Ovary (tissue), 9 donors: ENCODE data around the gene RASSF5. TPM values are rescaled to one million over a fixed set of nuclear protein-coding genes. Genes with fewer than 3 reads are reported as not detected.

Experiments
- DNase-seq, 5 donors: peaks; one replicate each; pipeline ENCODE4 v3.0.0-alpha.2; 2019 to 2020
- H3K27ac ChIP-seq, 2 donors: fragments of 200-600 bp; one replicate each; pipeline versions ENCODE4 v1.5.1 to v1.8.0; 2019 to 2022
- H3K27me3 ChIP-seq: fragments of 200-600 bp; one replicate; pipeline ENCODE4 v1.8.0; 2022
- H3K36me3 ChIP-seq: fragments of 200-600 bp; sonication (generic); one replicate; pipeline ENCODE4 v1.5.1; 2019
- H3K4me1 ChIP-seq: one replicate; pipeline ENCODE4 v1.8.1; 2013; ENCODE audit warnings: mild to moderate bottlenecking, moderate library complexity; ENCODE audit not compliant: insufficient read depth
- H3K4me3 ChIP-seq: fragments of 200-600 bp; sonication (generic); one replicate; pipeline ENCODE4 v1.5.1; 2017
- H3K9me3 ChIP-seq, 2 donors: fragments of 200-600 bp in 1 of 2; sonication (generic) in 1 of 2; one replicate each; pipeline versions ENCODE4 v1.5.1 to v1.8.1; 2013 to 2019; ENCODE audit warnings: mild to moderate bottlenecking in 1 of 2, moderate library complexity in 1 of 2
- EP300 ChIP-seq: sonication (generic); formaldehyde crosslinking; IDR thresholded peaks from one replicate; pipeline ENCODE4 v1.6.1; 2017; ENCODE audit warnings: antibody characterized with exemption
- POLR2A ChIP-seq: fragments of 450-650 bp; IDR thresholded peaks from one replicate; pipeline ENCODE4 v1.6.1; 2017; ENCODE audit warnings: antibody characterized with exemption, mild to moderate bottlenecking, moderate library complexity
- WGBS, 3 donors: extraction: QIAGEN DNeasy Blood & Tissue Kit in 1 of 3; methylation state at CpG; one replicate each; pipeline versions ENCODE4 v1.1.5 to v1.1.7; 2013 to 2017; 5-methylcytosine and 5-hydroxymethylcytosine counted together
- intact Hi-C, 4 donors: fragments of 100-400 bp; cut with DNase I; formaldehyde crosslinking; loops; one replicate each; pipeline versions ENCODE4 v1.11.0 to v1.15.1; 2022 to 2023
- polyA plus RNA-seq, 2 donors: library from polyadenylated mRNA; stranded (reverse); fragments of 200-250 nt in 1 of 2; fragments of 350-450 nt in 1 of 2; fragmentation: Illumina TruSeq in 1 of 2; extraction: RNeasy Lipid Tissue Mini Kit (QIAGEN cat#74804) in 1 of 2; gene quantifications; one replicate each; pipeline ENCODE4 v1.2.3, GENCODE V29; 2013 to 2014
- total RNA-seq, 7 donors: library from RNA; depleted of rRNA in 2 of 7; stranded (reverse); fragments of >200 nt in 2 of 7; fragmentation: NEBNext Ultra II Directional in 3 of 7; extraction: Animal tissue kit (Norgen Biotek cat#: 25700) in 3 of 7; gene quantifications; one replicate each; pipeline versions ENCODE4 v1.1.0 to v1.2.4, GENCODE V29; 2016 to 2023
- TF ChIP-seq, protein P1 (sequence below), 3 donors: fragments of 450-650 bp in 2 of 3; fragments of 200-600 bp in 1 of 3; IDR thresholded peaks; one replicate each; pipeline versions ENCODE4 v1.5.1 to v1.8.0; 2016 to 2022; ENCODE audit warnings: antibody characterized with exemption in 3 of 3, mild to moderate bottlenecking in 1 of 3
- donor health status: DM: no; HTN: no; CAD: no; lungs with moderate emphysema.
- donor health status: DM: no; HTN: no; CAD: no.
- donor health status: Bipolar disorder and iron deficiency.
- donor health status: DM: yes; HTN: yes; CAD: no.
- donor health status: DM: no; HTN: no; CAD: no.
- donor health status: DM: yes; HTN: yes; CAD: no.

RASSF5 gene
- total and polyA plus RNA-seq, 9 donors, result 1.8 to 11.8 (median 5.3) TPM

DNA sequence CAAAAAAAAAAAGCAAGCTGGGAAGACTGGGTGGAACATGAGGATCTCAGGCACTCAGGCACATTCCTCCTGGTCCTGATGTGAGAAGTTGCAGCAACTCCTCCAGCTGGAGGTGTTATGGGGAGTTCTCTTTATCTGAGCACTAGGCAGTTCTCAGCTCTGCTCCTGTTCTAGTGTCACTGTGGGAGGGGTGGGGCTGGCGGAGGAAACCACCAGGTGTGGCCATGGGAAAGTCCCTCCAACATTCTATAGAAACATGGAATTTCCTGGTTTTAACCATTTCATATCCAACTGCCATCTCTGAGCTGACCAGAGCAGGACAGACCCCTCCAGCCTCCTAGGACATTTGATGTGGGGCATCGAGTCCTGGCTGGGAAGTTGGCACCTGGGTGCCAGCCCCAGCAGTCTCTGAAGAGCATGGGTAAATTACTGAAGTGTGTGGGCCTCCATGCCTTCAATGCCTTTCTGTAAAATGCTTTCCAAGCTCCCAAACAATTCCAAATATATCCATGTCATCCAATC lies 37.9 kb upstream of the RASSF5 start:
- Histone ChIP-seq H3K4me1 (peaks cover 9% of the 10 kb centered on the region), H3K36me3 (no peaks in the 10 kb centered on the region), H3K4me3 (no peak overlapping the region), H3K27ac (no peak overlapping the region), H3K9me3 (no peaks in the 10 kb centered on the region), H3K27me3 (no peaks in the 10 kb centered on the region)
- DNase-seq, result no peak
- TF ChIP-seq, protein P1, sequence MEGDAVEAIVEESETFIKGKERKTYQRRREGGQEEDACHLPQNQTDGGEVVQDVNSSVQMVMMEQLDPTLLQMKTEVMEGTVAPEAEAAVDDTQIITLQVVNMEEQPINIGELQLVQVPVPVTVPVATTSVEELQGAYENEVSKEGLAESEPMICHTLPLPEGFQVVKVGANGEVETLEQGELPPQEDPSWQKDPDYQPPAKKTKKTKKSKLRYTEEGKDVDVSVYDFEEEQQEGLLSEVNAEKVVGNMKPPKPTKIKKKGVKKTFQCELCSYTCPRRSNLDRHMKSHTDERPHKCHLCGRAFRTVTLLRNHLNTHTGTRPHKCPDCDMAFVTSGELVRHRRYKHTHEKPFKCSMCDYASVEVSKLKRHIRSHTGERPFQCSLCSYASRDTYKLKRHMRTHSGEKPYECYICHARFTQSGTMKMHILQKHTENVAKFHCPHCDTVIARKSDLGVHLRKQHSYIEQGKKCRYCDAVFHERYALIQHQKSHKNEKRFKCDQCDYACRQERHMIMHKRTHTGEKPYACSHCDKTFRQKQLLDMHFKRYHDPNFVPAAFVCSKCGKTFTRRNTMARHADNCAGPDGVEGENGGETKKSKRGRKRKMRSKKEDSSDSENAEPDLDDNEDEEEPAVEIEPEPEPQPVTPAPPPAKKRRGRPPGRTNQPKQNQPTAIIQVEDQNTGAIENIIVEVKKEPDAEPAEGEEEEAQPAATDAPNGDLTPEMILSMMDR (IDR thresholded peaks at IDR 0.05), result no peak
- 51 to 63% (median 54%) methylated on average over 2 of the region's 2 CpGs for WGBS, 3 donors
- intact Hi-C loops, result no loop called here

DNA sequence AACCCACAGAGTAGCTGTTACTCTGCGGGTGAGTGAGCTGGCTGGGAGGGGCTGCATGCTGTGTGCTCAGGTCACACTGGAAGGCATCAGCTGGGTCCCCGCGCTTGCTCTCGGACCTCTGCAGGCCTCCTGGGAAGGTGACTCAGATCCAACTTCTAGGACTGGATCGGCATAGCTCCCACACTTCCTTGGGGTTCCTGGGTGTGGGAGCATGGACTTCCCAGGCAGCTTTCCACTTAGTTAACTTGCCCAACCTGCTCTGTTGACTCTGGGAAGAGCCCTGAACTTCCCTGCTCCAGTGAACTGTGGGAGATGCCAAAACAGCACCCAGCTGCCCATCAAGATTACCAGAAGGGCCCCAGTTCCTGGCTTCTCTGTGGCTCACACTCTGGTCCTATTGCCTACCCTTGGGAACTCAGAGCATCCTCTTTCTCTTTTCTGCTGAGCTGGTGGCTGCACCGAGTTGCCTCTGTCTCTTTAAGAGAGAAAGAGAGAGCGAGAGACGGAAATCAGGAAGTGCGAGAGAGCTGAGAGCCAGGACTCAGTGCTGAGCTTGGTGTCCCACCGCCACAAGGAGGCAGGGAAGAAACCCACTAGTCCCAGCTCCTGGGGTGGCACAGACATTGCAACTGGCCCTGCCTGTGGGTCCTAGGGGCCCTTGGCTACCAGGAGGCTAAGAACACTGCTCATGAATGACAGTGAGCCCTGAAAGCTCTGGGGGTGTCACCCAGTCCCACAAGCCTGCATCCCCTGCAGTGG lies 37.2 kb upstream of the RASSF5 start, which contains the start of gene IKBKE:
IKBKE (plus strand) TSS at position 544 of the 759 bp plus-strand sequence. CDS start 2,752 bp downstream, outside the sequence.
- Histone ChIP-seq H3K4me3 (peak within 1 kb of the TSS; percentile 47), H3K36me3 (no peaks in the 10 kb centered on the region), H3K27me3 (no peaks in the 10 kb centered on the region), H3K27ac (no peak within 1 kb of the TSS), H3K9me3 (no peaks in the 10 kb centered on the region), H3K4me1 (peaks cover 9% of the 10 kb centered on the region)
- peak in 3 of 5 donors; percentile 30 to 55 (median 46) for DNase-seq
- TF ChIP-seq, protein P1 (IDR thresholded peaks at IDR 0.05), result no peak
- TF ChIP-seq EP300 (no peak), POLR2A (no peak)
- intact Hi-C loops, result loop anchor here in 2 of 4 donors (10.0 kb wide), 1 partner anchor 445 kb away; no protein-coding TSS in a partner anchor
- WGBS, 3 donors, result 12 to 19% (median 12%) methylated on average over 10 of the region's 10 CpGs

DNA sequence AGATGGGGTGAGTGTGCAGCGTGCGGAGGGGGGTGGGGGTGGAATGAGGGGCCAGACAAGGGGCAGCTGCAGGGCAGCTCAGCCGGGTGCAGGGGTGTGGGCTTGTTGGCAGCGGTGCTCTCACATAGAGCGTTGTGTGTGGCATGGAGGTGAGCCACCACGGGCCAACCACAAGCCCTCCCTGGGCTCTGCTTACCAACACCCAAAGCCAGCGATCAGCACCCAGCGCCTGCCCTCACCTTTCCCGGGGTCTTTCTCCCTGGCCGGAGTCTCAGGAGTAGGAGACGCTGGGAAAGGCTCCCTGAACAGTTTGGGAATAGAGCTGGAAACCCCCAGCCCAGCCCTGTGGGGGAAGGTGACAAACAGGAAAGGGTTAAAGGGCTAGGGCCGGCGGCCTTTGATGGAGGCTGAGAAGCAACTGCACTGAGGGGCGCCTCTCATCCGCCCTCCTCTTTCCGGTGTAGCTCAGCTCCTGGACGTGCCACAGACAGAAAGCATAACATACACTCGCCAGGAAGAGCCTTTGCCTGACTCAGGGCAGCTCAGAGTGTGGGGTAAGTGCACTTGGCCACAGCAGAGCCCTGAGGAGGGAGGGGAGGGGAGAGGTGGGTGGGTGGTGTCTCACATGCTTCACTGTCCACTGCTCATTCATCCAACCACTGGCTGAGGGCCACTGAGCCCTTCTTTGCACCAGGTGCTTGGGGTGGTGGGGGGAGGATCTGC lies 36.5 kb upstream of the RASSF5 start:
- Histone ChIP-seq H3K9me3 (no peaks in the 10 kb centered on the region), H3K27me3 (no peaks in the 10 kb centered on the region), H3K4me3 (peak overlapping the region; percentile 47), H3K27ac (no peak overlapping the region), H3K4me1 (peaks cover 9% of the 10 kb centered on the region), H3K36me3 (no peaks in the 10 kb centered on the region)
- intact Hi-C loops, result loop anchor here in 2 of 4 donors (10.0 kb wide), 1 partner anchor 444 kb away; no protein-coding TSS in a partner anchor
- DNase-seq, result no peak
- WGBS, 3 donors, result 2 to 3% (median 3%) methylated on average over 16 to 18 of the region's 18 CpGs
- TF ChIP-seq POLR2A (no peak), EP300 (no peak)
- TF ChIP-seq, protein P1 (IDR thresholded peaks at IDR 0.05), result no peak

DNA sequence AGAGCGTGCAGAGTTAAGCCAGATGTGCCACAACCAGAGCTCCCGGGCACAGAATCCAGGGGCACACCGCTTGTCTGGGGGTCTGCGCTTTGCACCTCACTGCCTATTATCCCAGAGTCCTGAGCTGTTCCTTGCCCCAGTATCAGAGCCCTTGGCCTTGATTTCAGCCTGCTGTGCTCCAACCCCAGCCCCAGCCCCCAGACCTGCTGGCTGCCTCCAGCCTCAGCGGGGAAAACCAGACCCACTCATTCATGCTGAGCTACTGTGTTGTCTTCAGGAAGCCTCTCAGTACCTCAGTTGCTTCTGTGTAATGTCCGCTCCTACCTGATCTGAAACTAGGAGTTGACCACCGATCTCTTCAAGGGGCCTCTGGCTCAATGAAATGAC lies 35.9 kb upstream of the RASSF5 start:
- no peak overlapping the region for H3K27ac ChIP-seq
- H3K36me3 ChIP-seq, result no peaks in the 10 kb centered on the region
- intact Hi-C loops, result loop anchor here in 2 of 4 donors (10.0 kb wide), 1 partner anchor 443 kb away; no protein-coding TSS in a partner anchor
- no peaks in the 10 kb centered on the region for H3K9me3 ChIP-seq
- 47 to 58% (median 48%) methylated on average over 7 of the region's 7 CpGs for WGBS, 3 donors
- H3K27me3 ChIP-seq, result no peaks in the 10 kb centered on the region
- H3K4me3 ChIP-seq, result no peak overlapping the region
- no peak for DNase-seq
- TF ChIP-seq EP300 (no peak), POLR2A (no peak)
- TF ChIP-seq, protein P1 (IDR thresholded peaks at IDR 0.05), result no peak
- peaks cover 9% of the 10 kb centered on the region for H3K4me1 ChIP-seq
